Stimulated activated CD8-positive, alpha-beta memory T cell treated with anti-CD3 and anti-CD28 coated beads, Interleukin-4, amount 100 ng/mL, for 4 hours (primary cell): ENCODE measurements around the gene PTPN2.

Experiments used
- DNase-seq, 2 donors: peaks; one replicate each; pipeline ENCODE4 v3.0.0-alpha.2; 2020; ENCODE audit warnings: low read depth in 2 of 2, low spot score in 1 of 2

The PTPN2 gene

DNA sequence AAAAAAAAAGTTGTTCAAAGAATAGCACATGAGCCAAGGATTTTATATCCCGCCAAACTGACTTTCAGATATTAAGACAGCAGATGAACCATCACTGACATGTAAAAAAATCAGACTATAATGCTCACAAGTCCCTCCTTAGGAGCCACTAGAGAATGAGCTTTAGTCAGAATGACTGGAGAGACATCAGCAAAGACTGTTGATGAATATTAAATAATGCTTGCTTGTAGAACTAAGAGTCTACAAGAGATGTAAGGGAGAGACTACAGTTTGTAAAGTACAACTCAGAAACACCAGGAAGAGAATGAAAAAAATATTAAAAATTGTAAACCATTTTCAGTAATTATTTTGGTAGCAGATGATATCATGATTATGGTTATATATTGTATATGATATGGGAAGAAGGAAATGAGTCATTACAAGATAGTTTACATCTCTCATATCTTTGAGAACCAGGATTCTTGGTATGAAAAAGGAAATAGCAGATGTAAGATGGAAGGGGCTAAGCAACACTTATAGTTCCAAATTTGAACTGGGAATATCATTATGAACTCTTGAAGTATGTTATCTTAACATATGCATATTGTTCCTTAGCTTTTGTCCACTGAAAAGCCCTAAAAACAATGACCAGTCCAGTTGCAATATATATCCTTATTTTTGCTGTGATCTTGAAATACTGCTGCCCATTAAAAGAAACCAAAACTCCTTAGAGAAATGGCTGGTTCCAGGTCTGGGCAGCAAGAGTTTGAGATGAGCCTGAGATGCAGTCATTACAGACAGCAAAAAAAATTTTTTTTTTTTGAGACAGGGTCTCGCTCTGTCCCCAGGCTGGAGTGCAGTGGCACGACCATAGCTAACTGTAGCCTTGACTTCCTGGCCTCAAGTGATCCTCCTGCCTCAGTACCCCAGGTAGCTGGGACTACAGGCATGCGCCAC, 55.7 kb downstream of the PTPN2 start:
- no peak for DNase-seq

GRCh38 chr18:12827588-12827987, 56.4 kb downstream of the PTPN2 start:
- no peak for DNase-seq

DNA sequence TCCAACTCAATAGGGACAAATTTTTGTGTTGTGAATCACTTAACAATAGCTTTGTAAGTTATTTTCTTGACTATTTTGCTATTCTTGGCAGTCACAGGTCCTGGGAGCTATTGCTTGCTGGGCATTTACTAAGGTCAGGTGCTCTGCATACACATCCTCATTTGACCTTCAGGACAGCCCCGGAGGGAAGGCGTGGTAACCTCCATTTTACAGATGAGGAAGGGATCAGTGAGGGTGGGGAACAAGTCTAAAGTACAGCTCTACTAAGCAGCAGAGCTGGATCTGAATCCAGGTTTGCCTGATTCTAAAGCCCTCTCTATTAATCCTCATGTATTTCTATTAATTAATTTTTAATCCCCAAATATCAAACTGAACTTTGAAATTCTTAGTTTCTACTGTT, 58.8 kb downstream of the PTPN2 start:
- DNase-seq: no peak

DNA sequence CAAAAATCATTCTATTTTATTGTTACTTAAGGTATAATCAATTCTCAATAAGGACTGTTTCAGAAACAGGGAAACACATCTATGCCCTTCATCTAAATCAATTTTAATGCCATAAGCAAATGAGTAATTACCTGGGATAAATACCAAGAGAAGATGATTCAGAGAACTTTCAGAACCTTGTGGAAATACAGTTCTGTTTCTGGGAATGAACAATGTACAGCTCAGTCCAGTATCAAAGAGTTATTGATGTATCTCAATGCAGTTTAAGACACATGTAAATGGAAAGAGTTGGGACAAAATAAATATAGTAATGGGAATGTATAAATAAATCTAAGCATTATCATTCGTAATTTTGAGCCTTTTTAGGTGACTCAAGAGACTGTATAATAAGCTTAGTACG, 60.1 kb downstream of the PTPN2 start:
- no peak for DNase-seq

GRCh38 chr18:12821408-12821807, 62.6 kb downstream of the PTPN2 start:
- DNase-seq: no peak

GRCh38 chr18:12820506-12820905, 63.5 kb downstream of the PTPN2 start:
- DNase-seq: no peak

- no peak for DNase-seq
Measured at GRCh38 chr18:12819841-12820240, 64.2 kb downstream of the PTPN2 start.

DNA sequence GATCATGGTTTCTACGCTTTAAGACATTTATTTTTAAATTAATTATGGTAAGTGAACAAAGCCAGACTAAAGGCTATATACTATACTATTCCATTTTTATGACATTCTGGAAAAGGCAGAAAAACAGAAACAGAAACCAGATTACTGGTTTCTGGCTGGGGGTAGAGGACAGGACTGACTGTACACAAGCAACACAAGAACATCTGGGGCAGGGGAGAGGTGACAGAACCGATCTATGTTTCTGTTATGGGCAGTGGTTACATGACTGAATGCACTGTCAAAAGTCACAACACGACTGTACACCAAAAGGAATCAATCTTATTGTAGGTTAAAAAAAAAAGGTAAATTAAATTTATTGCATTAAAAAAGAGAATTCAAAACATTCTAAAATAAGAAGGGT, 64.7 kb downstream of the PTPN2 start:
- DNase-seq: no peak

DNA sequence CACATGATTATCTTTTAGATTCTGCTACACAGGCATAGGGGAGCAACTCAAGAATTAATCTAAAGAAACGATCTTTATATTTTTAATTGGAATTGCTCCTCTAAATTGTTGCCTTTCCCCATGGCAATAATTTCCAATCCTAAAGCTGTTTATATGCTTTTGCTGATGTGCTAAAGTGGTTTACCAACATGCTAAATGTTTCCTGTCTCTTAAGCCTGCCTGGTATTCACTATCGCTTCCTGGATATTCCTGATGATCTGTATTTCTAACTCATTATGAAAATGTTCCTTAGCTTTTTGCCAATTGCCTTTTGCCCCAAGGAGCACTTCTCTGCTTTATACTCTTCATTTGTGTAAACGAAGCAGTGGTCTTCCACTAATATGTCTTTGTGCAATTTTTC, 65.8 kb downstream of the PTPN2 start:
- no peak for DNase-seq

GRCh38 chr18:12816451-12816850, 67.6 kb downstream of the PTPN2 start:
- no peak for DNase-seq

GRCh38 chr18:12811191-12811950, 72.7 kb downstream of the PTPN2 start:
- DNase-seq: no peak

DNA sequence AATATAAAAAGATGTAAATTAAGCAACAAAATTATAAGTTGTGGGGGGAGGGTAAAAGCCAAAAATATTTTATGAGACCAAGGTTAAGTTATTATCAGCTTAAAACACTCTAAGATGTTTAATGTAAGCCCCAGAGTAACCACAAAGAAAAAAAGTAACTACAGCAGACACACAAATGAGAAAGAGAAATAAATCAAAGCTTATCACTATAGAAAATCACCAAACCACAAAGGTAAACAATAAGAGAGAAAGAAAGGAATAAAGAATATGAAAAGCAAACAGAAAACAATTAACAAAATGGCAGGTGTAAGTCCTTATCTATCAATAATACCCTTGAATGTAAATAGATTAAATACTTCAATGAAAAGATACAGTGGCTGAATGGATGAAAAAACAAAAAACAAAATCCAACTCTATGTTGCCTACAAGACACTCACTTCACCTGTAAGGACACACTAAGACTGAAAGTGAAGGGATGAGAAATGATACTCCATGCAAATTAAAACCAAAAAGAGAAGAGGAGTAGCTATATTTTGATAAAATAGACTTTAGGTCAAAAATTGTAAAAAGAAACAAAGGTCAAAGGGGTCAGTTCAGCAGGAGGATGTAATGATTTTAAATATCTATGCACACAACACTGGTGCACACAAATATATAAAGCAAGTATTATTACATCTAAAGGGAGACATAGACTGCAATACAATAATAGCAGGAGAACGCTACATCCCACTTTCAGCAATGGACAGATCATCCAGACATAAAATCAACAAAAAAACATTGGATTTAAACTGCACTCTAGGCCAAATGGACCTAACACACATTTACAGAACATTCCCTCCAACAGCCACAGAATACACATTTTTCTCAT, 80.7 kb downstream of the PTPN2 start:
- DNase-seq: no peak

DNA sequence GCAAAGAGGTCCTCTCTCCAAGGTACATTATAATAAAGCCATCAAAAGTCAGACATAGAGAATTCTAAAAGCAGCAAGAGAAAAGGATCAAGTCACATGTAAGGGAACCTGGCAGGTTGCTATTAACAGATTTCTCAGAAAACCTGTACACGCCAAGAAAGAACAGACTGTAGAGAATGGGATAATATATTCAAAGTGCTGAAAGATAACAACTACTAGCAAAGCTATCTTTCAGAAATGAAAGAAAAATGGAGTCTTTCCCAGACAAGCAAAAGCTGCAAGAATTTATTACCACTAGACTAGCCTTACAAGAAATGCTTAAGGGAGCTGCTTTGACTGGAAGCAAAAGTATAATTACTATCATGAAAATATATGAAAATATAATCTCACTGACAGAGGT, 81.5 kb downstream of the PTPN2 start:
- DNase-seq: no peak

DNA sequence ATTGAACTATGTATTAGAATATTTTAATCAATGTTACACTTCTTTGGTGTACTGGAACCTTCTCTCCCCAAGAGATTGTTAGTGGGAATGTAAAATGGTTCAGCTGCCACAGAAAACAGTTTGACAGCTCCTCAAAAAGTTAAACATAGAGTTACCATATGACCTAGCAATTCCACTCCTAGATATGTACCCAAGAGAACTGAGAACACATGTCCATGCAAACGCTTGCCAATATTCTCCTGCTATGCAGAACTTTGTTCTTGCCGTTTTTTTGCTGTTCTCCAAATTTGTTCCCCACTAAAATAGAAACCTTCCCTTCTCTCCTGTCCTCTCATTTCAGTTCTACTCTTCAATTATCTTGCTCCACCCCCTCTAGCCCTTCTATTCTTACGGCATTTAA, 87.6 kb downstream of the PTPN2 start:
- DNase-seq: no peak

GRCh38 chr18:12791610-12792009, 92.4 kb downstream of the PTPN2 start:
- no peak for DNase-seq

DNA sequence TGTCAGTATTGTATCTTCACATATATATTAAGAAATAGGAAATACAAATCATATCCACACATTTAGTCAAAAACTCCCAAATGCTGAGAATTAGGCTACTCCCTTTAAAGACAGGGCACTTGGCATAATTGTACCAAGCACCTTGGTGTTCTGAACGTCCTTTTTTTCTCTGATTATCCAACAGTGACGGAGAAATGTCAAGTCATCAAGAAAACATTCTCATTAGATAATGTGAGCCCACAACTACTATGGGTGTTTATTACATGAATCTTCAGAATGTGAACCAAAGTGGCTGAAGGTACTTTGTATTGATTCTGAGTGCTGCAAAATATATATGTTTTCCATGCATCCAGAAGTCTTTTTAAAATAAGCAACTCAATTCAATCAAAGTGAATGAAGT, 97.4 kb downstream of the PTPN2 start:
- DNase-seq: no peak

- DNase-seq: no peak
Measured at GRCh38 chr18:12783524-12783923, 100.5 kb downstream of the PTPN2 start.

DNA sequence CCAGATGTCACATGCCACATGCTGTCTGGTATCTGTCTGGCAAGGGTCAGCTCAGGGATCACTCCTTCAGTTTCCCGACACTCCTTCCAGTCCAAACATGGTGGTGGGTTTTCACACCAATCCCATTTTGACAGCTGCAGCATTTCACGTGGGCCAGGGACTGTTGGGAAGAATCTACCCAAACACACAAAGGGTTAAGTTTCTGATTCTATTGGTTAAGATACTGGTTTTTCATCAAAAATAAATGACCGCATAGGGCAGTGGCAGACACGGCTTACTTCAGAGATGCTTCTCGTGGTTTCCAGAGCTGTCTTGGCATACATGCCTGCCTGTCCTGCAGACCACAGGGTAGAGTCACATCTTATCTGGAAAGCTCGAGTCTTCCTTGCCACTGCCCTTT, 101.5 kb downstream of the PTPN2 start:
- no peak for DNase-seq

DNA sequence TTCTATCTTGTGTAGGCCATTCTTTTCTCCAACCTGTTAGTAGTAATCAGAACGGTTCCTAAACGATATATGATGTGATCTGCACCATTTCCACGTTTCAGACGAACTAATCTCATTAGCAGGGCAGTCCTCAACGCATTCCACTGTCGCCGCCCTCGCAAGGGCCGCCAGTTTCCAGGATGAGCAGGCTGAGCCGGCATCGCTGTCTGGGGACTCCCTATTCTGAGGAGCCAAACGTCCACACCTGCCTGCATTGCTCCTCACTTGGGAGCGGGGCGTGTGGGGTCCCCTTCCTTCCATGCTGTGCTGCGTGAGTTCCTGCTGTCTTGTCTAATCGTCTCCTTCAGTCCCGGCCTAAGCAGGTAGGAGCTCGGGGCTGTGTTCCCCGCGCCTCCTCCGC, 104.6 kb downstream of the PTPN2 start:
- no peak for DNase-seq

DNA sequence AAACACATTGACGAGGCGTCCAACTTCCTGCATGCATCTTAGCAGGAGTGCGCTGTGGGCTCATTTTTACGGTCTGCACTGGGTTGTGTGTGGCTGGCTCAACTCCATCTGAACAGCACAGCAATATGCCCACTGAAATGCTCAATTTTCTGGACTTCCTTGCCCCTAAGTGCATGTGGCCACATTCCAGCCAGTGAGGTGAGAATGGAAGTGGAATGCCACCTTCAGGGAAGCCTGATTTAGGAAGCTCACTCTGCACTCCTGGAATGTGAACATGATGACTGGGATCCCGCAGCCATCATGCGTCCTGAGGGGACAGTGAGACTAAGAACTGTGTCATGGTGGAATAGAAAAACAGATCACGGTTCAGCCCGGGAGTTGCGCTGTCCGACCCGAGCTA, 105.0 kb downstream of the PTPN2 start:
- no peak for DNase-seq

DNA sequence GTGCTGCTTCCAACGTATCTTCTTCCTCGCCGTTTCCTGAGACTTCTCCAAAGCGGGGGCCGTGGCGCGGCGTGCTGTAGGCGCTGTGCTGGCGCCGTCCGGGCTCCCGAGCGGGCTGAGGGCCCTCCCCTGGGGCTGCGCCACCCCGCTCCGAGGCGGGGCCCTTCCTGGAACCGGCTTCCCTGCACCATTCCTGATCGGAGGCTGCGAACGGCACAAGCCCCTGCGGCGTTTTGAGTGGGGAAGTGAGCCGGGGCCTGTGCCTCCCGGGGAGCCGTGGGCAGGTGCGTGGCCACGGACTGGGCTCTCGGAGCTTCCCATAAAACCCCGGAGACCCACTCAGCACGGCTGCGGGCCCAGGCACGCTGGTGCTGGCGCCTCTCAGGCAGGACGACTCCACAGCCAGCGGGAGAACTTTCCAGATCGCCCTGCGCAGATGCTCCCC, 106.5 kb downstream of the PTPN2 start:
- DNase-seq: no peak
